Glomerular endothelial cell (primary cell): Measurements from ENCODE around the gene LRRN3. TPM values are rescaled to one million over a fixed set of nuclear protein-coding genes. Genes with fewer than 3 reads are reported as not detected.

Experiments used
- DNase-seq: peaks from one replicate; pipeline ENCODE4 v3.0.0-alpha.2; 2011; ENCODE audit warnings: low read depth, low spot score; ENCODE audit errors: extremely low read depth
- total RNA-seq: library from RNA; depleted of rRNA; stranded (reverse); fragments of >200 nt; gene quantifications from 2 replicates; pipeline ENCODE4 v1.2.3, GENCODE V29; 2015

Gene LRRN3
- total RNA-seq, 1 donor from 2014 or later = 0.76 TPM

DNA sequence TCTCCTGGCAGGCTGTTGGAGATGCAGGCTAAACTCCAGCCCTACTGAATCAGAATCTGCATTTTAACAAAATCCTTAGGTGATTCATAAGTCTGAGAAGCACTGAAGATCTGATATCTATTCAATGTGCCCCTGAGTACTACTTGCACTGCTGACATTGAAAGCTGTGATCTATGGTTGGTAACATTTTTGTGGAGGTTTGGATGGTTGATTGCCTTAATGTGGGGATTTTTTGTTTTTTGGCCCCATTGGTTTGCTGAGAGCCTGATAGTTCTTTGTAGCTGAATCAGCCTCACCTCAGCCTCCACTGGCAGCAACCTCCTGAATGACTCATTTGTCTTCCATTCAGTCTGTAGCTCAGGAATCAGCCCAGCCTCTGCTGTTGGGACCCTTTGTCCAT lies 14.7 kb upstream of the LRRN3 start:
- DNase-seq = no peak

DNA sequence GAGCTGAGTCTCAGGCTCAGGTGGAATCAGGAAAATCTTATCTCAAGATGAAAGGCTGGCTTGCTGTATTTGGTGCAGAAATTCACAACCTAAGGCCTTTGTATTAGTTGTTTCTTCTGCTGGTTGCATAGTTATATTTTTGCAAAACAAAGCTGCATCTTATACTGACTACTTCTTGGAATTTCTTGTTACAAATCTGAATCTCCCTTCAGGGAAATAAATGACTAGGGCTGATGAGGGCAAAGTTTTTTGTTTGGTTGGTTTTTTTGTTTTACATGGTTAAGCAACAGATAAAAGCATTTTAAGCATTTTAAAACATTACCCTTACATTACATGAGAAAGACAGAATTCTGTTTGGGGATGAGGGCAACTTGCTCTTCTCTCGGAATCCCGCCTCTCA lies 13.9 kb upstream of the LRRN3 start:
- no peak for DNase-seq

GRCh38 chr7:111080495-111081105 lies 10.3 kb upstream of the LRRN3 start:
- no peak for DNase-seq

- no peak for DNase-seq
These were observed 9.2 kb upstream of the LRRN3 start for GRCh38 chr7:111081546-111082267.

DNA sequence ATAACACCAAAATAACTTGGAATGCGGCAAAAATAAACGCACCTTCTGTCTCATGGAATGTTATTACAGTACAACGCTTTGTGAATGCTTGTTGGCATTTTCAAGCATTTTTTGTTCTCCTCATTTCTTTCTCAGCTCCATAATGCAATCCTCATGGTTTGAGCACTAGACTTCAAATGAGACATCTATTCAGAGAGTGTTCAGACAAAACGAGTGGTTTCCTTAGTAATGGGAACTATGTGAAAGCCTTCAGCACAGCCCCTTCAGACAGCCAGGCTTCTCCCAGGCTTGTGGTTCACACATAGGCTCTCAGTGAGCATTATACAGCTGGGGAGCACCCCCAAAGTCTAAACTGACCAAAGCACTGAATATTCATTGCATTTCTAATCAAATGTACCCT lies 8.6 kb upstream of the LRRN3 start:
- no peak for DNase-seq

DNA sequence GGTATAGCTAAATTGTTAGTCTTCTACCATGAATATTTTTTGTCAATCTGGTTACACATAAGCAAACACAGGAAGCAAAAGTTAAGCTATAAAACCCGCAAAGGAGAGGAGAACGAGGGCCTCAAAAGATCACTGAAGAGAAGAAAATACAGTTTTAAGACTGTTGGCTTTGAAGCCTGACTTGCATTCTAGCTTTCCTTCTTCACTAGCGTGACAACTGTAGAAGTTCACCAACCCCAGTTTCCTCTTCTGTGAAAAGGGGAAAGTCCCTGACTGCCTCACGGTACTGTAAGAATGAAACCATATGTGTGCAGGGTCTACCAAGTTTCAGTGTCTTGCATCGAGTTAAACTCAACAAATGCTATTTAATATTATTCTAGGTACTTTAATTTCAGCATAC lies 7.5 kb upstream of the LRRN3 start:
- DNase-seq = no peak

GRCh38 chr7:111085356-111085755 lies 5.6 kb upstream of the LRRN3 start:
- DNase-seq = no peak

DNA sequence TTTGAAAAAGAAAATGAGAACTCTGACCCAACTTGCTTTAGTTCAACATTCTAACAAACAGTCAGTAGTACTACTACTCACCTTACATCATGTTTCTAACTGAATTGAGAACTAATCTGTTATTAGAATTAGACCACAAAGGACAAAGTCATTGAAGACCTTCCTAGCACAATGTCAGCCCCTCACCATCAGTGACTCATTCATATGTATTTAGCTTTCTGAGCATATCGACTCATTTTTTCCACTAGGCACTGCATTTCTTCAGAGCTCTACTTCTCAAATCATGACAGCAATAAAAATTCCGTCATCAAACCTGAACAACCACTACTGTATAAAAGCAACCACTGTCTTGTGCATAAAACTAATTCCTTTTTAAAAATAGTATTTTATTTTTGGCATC lies 4.4 kb upstream of the LRRN3 start:
- DNase-seq = no peak

- no peak for DNase-seq
These were observed 2.6 kb upstream of the LRRN3 start for GRCh38 chr7:111088328-111088727.

DNA sequence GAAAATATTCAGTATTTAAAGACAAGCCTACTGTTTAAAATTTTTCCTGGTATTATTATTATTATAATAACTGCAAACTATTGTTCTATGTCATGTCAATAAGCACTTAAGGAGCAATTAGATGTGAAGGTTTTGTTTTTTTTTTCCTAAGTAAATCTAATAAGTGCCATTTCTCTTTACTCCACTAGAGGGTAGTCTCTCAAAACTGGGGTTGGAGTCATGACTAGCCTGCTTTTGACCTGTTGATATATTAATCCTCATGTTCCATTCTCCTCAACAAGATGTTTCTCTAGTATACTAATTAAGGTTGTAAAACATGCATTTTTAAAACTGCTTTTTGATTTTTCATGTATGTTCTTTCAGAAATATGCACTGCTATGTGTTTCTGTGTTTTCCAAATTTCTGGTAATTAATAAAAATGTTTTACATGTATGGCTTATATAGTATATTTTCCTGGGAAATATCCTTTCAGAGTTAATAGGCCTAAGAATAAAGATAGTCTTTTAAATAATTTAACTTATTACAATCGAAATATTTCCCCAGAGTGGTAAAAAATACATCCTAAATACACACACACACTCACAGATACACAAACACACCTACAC lies 1.0 kb upstream of the LRRN3 start:
- peak; percentile 29 for DNase-seq

DNA sequence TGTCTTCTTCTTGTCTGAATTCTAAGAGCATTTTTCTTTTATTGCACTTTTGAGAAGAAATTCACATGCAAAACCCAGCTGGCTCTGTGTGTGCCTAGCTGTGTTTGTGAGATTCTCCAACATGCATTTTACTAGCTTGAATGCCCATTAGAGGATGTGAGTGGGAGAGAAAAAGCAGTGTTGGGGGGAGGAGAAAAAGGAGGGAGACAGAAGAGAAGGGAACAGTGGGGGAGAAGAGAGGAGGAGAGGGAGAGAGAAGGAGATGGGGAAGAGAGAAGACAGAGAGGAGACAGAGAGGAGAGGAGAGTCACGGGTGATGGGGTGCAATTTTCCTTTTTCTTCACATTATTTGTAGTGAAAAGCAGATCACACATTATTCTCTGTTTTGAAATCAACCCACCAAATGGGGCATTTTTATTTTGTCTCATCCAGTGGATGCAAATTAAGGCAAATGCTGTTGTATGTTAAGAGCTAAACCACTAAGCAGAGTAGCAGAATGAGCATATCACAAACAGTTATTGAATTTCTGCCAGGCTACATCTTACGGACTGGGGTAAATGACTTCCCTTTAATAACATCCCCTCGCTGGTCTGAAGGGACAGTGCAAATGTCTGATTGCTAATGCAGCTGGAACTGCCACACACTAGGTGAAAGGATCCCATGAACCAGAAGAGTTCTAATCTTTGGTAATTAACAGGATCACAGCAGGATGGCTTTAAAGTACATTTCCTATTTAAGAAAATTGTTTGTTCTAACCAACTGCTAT lies 849 bp downstream of the LRRN3 start:
- no peak for DNase-seq

GRCh38 chr7:111092406-111093236 lies 1.7 kb downstream of the LRRN3 start:
- no peak for DNase-seq

GRCh38 chr7:111093496-111093895 lies 2.6 kb downstream of the LRRN3 start:
- no peak for DNase-seq

GRCh38 chr7:111094419-111094818 lies 3.5 kb downstream of the LRRN3 start:
- no peak for DNase-seq

DNA sequence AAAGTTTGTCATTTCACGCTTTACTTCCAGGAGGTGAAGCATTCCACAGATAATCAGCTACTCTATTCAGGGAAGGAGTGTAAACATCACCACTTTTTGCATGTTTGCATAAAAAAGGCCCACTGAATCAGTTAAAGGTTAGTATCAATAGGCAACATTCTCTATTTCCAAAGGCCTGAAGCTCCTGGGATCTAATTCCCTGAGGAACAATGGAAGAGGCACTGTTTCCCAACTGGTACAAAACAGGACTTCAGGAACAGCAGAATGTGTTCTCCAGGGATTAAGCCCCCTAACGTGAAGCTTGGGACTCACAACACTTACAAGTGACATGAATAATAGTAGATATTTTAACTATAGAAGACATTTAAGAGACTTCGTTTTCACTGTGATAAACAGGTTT lies 6.1 kb downstream of the LRRN3 start:
- no peak for DNase-seq

GRCh38 chr7:111098011-111098925 lies 7.3 kb downstream of the LRRN3 start:
- DNase-seq = no peak

DNA sequence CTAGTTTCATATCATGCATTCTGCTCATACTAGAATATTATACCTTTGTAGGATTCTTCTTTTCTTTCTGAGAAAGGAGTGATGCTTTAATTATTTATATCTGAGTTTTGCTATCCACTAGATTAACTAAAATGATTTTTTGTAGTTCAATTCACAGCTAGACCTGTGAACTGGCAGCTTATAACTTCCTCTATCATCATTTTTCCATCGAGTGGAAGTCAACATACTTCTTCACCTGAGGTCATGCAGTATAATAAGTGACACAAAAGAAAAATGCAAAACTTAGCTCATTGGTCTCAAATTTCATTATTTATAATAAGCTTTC lies 8.0 kb downstream of the LRRN3 start:
- DNase-seq = no peak

DNA sequence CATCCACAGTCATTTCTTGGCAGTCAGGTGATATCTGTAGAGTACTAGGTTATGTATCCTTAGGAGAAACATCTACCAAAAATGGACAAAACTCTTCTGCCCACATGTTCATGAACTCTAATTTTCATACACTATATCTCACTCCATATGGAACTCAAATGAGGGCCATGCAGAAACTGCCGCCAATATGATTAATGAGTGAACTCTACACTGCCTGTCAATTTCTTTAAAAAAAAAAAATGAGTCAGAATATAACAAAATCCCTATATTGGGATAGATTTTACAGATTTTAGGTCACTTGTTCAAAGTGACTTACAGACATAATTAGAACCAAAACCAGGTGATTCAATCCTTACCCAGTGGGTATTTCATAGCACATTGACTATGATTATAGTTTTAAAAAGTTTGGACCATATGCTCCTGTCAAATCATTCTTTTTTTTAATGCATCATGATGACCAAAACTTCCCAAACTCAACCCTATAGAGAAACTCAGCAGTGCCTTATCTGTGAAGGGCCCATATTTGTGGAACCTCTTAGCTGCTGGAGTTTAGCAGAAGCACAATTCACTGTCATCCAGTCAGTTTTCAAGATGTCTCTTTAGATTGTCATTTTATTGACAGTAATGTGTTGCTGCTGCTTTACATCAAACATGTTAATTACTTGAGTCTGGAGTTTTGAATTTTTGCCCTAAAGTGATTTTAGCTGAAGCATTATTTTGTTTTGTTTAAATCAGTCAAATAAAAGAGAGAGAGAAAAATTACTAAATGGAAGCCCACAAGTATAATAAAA lies 11.1 kb downstream of the LRRN3 start:
- no peak for DNase-seq

DNA sequence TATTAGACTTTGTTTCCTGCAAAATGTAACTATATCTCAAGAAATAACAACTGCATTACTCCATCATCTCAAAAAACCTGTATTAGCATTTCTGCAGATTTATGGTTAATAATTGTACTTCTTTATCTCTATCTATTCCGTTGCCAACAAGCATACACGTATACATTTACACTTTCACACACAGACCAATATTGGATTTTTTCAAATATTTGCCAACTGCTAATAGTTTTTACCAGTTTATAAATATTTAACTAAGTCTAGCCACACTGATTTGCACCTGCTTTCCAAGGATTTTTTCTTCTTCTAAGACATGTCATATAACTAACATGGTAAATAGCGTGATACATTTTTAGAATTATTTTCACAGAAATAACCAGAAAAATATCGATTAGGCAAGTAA lies 12.2 kb downstream of the LRRN3 start:
- DNase-seq = no peak
